Epithelial cell of esophagus (primary cell): ENCODE measurements around the gene CD58.

ENCODE experiments used
- DNase-seq: peaks from one replicate; pipeline ENCODE4 v3.0.0; 2010; ENCODE audit warnings: low read depth
- H3K4me3 ChIP-seq: 2 replicates; pipeline ENCODE4 v1.5.1; 2011; ENCODE audit warnings: mild to moderate bottlenecking, low read length, control low read depth
- TF ChIP-seq, protein P1 (sequence below): IDR thresholded peaks from 2 replicates; pipeline ENCODE4 v1.5.1; 2011; ENCODE audit warnings: low read depth, mild to moderate bottlenecking, low read length, control low read depth, inconsistent platforms; ENCODE audit not compliant: insufficient read depth; ENCODE audit errors: missing control alignments

Gene CD58

DNA sequence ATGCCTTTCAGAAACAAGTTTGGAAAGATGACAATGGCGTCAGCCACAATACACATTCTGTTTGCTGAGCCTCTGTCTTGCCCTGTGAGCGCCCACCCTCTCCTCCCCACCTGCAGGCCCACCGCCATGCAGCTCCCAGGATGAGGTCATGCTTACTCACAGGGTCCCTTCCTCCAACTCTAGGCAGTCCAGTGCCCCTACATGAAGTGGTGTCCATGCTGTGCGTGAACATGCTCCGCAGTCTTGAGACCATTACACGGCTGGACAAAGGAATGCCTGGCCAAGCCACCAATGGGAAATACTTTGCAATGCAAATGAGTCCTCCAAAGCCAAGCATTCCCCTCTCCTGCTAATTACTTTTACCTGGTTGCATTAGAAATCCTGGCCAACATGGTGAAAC is 92.2 kb downstream of the CD58 start:
- TF ChIP-seq, protein P1, sequence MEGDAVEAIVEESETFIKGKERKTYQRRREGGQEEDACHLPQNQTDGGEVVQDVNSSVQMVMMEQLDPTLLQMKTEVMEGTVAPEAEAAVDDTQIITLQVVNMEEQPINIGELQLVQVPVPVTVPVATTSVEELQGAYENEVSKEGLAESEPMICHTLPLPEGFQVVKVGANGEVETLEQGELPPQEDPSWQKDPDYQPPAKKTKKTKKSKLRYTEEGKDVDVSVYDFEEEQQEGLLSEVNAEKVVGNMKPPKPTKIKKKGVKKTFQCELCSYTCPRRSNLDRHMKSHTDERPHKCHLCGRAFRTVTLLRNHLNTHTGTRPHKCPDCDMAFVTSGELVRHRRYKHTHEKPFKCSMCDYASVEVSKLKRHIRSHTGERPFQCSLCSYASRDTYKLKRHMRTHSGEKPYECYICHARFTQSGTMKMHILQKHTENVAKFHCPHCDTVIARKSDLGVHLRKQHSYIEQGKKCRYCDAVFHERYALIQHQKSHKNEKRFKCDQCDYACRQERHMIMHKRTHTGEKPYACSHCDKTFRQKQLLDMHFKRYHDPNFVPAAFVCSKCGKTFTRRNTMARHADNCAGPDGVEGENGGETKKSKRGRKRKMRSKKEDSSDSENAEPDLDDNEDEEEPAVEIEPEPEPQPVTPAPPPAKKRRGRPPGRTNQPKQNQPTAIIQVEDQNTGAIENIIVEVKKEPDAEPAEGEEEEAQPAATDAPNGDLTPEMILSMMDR = no peak
- H3K4me3 ChIP-seq = no peak overlapping the region
- DNase-seq = no peak

DNA sequence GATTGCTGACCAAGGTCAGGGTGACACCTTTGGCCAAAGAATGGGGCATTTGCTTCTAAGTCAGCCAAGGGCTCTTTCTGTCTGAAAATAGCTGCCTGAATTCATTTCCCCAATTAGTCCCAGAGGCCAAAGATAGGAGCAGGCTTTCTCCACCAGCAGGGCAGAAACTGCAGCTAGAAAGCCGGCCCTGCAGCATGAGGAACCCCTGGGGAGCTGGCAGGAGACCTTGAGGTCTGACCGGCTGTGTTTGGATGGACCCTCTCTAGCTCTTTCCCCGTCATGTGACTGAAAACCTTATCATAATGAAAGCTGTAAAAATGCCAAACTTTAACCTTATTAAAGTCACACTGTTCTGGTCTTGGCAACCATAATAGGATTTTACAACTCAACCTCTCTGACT is 93.4 kb downstream of the CD58 start:
- no peak overlapping the region for H3K4me3 ChIP-seq
- no peak for DNase-seq
- TF ChIP-seq, protein P1 = no peak

DNA sequence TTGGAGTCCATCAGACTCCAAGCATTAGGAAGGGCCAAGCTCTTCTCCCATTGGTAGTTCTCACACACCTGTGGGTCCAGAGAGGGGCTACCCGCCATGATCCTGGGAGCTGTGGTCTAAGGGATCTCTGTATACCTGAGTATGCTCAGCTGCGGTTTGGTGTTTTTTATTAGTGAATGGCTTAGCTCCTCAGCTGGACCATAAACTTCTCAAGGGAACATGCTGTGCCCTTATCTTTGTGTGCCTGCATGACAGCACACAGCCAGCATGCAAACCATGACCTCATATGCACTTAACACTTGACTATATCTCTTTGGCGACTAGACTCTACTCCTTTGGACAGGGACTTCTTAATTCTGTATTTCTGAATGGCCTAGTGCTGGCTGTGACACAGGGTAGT is 94.5 kb downstream of the CD58 start:
- TF ChIP-seq, protein P1 = no peak
- no peak overlapping the region for H3K4me3 ChIP-seq
- DNase-seq = no peak

DNA sequence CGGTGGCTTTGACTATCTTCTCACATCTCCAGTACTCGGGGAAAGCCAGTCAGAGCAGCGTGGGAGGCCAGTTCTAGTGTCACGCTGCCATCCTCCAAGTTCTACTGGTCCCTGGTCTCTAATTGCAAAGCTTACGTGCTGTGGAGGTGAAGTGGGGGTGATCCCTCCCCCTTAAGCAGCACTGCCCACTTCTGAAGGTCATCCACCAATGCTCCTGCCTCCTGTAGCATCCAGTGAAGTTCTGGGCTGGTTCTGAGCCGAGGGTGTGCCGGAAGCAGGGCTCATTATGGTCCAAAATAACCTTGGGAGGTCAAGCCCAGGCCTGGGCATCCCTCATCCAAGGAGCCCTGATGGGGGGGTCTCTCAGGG is 95.0 kb downstream of the CD58 start:
- no peak for DNase-seq
- TF ChIP-seq, protein P1 = no peak
- H3K4me3 ChIP-seq = no peak overlapping the region

DNA sequence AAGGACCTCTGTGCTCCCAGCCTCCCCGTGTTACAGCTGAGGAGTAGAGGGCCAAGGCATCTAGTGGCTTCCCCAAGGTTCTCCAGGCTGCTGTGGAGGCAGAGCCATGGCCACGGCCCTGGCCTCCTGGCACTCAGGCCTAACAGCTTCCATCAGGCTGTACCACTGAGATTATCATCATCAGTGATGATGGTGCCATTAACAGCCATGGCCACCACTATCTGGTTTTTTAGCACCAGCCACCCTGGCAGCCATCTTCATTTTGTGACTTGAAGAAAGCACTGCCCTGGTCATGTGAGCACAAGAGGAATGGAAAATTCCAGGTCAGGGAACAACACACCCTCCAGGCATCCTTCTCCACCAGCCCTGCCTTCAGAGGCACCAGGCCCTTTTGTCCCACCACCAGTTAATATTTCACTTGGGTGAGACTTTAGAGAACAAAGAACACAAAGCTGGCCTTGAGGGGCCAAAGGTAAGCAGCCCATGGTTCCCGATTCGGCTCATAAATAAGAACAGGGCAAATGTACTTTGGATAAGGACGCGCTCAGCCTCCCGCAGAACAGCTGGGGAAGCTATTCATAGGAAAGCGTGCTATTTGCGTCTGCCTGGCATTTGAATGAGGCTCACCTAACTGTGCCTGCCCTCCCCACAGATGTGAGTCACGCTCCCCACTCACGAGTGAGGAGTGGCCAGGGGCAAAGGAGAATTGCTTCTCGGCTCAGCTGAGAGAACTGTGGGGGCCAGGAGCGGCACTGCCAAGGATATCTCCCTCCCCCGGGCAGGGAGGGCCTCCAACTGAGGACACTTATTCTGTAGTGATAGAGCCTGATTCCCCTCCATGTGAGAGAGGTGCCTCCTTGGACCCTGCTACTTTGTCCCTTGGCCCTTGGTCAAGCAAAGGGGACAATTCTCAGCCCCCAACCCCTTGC is 95.6 kb downstream of the CD58 start:
- TF ChIP-seq, protein P1 = no peak
- DNase-seq = no peak
- no peak overlapping the region for H3K4me3 ChIP-seq

DNA sequence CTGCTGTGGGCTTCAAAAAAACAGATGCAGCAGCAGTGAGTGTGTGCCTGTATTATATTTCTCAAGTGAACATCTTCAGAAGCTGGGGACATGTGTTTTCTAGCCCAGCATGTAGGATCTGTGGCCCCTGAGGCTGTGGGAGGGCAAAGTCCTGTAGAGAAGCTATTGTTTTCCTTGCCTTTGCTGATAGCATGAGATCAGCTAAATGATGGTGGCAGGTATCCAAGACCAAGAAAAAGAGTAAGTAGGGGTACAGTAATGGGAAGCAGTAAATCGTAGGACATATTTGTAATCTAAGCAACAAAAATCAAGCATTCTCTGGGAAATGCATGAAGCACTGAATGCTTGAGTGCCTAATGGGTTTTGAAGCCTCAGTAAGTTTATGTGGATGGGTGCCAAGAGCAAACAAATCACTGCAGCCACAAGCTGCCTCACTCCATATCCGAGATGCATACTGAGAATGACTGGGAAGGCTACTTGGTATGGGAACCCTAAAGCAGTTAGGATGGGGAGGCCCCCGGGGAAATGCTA is 98.3 kb downstream of the CD58 start:
- DNase-seq = no peak
- H3K4me3 ChIP-seq = no peak overlapping the region
- TF ChIP-seq, protein P1 = no peak
